PFSK-1 (cell line): ENCODE measurements around the gene FOXO1.

Experiments
- POLR2AphosphoS5 ChIP-seq: IDR thresholded peaks from 2 replicates; pipeline ENCODE4 v1.6.1; 2012; ENCODE audit warnings: low read depth, mild to moderate bottlenecking, control low read depth, low read length, moderate library complexity
- SIN3A ChIP-seq: IDR thresholded peaks from 2 replicates; pipeline ENCODE4 v1.6.1; 2012; ENCODE audit warnings: mild to moderate bottlenecking, low read length, moderate library complexity, borderline replicate concordance; ENCODE audit not compliant: insufficient read depth
- TAF1 ChIP-seq: IDR thresholded peaks from 2 replicates; pipeline ENCODE4 v1.6.1; 2012; ENCODE audit warnings: low read length, control low read depth, borderline replicate concordance; ENCODE audit not compliant: insufficient read depth
- TF ChIP-seq, protein P1 (sequence below), 2 experiments: IDR thresholded peaks; 2 replicates each; pipeline versions ENCODE4 v1.6.1 to v1.8.0; 2011 to 2012; ENCODE audit warnings: low read depth in 2 of 2, low read length in 2 of 2, control low read depth in 1 of 2, inconsistent platforms in 1 of 2, mild to moderate bottlenecking in 1 of 2, moderate library complexity in 1 of 2; ENCODE audit not compliant: insufficient read depth in 1 of 2

DNA sequence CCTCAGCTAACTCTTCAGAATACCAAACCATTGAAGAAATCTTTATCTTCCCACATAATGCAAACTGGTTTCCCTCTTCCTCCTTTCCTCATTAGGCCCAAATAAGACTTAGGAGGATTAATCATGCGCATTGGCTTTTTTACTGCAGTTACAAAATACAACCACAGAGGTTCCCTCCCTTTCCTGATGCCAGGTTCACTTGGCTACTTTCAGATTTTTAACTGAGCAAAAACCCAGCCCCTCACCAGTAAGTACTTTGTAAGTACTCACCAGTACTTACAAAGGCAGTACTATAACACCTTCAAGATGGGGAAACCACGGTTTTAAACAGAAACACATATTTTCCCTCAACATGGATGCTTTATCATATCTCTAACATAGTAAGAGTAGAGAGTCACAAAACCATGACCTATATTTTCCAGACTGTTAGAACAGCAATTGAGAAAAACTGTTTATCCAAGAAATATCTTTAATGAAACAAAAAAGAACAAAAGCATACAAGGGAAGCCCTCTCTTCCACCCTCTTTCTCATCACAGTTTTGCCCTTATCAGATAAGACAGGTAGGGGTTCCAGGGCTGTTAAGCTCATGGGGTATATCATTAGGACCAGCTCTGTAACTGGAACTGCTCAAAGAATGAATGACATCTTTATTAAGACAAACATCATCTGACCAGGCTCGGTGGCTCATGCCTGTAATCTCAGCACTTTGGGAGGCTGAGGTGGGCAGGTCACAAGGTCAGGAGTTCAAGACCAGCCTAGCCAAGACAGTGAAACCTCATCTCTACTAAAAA lies 12.7 kb downstream of the FOXO1 start:
- TF ChIP-seq TAF1 (no peak), POLR2AphosphoS5 (no peak), SIN3A (no peak)
- TF ChIP-seq, protein P1, sequence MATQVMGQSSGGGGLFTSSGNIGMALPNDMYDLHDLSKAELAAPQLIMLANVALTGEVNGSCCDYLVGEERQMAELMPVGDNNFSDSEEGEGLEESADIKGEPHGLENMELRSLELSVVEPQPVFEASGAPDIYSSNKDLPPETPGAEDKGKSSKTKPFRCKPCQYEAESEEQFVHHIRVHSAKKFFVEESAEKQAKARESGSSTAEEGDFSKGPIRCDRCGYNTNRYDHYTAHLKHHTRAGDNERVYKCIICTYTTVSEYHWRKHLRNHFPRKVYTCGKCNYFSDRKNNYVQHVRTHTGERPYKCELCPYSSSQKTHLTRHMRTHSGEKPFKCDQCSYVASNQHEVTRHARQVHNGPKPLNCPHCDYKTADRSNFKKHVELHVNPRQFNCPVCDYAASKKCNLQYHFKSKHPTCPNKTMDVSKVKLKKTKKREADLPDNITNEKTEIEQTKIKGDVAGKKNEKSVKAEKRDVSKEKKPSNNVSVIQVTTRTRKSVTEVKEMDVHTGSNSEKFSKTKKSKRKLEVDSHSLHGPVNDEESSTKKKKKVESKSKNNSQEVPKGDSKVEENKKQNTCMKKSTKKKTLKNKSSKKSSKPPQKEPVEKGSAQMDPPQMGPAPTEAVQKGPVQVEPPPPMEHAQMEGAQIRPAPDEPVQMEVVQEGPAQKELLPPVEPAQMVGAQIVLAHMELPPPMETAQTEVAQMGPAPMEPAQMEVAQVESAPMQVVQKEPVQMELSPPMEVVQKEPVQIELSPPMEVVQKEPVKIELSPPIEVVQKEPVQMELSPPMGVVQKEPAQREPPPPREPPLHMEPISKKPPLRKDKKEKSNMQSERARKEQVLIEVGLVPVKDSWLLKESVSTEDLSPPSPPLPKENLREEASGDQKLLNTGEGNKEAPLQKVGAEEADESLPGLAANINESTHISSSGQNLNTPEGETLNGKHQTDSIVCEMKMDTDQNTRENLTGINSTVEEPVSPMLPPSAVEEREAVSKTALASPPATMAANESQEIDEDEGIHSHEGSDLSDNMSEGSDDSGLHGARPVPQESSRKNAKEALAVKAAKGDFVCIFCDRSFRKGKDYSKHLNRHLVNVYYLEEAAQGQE (IDR thresholded peaks at IDR 0.05; ENCODE audit: insufficient read depth in 1 of 2, low read depth in 2 of 2, low read length in 2 of 2) = no peak
